Right ventricle myocardium inferior (tissue), 1 donor: Measurements from ENCODE around the gene IRF4. TPM values are rescaled to one million over a fixed set of nuclear protein-coding genes. Genes with fewer than 3 reads are reported as not detected.

ENCODE experiments used
- ATAC-seq: fragments of 200-7000 bp; cut with Tn5 transposase; one replicate; pipeline ENCODE4 v1.9.1; 2020; ENCODE audit warnings: mild to moderate bottlenecking, moderate library complexity
- DNase-seq: peaks from one replicate; pipeline ENCODE4 v3.0.0; 2021; ENCODE audit errors: missing footprints
- intact Hi-C: fragments of 100-400 bp; cut with DNase I; formaldehyde crosslinking; loops from one replicate; pipeline ENCODE4 v1.11.0; 2022
- total RNA-seq: library from RNA; stranded (reverse); fragmentation: NEBNext Ultra II Directional; extraction: Animal tissue kit (Norgen Biotek cat#: 25700); gene quantifications from one replicate; pipeline ENCODE4 v1.2.1, GENCODE V29; 2021
- donor health status: DM: no; HTN: yes; CAD: no; lungs with severe emphysema.

IRF4 gene
- total RNA-seq, 1 donor from 2014 or later = 0.68 TPM

DNA sequence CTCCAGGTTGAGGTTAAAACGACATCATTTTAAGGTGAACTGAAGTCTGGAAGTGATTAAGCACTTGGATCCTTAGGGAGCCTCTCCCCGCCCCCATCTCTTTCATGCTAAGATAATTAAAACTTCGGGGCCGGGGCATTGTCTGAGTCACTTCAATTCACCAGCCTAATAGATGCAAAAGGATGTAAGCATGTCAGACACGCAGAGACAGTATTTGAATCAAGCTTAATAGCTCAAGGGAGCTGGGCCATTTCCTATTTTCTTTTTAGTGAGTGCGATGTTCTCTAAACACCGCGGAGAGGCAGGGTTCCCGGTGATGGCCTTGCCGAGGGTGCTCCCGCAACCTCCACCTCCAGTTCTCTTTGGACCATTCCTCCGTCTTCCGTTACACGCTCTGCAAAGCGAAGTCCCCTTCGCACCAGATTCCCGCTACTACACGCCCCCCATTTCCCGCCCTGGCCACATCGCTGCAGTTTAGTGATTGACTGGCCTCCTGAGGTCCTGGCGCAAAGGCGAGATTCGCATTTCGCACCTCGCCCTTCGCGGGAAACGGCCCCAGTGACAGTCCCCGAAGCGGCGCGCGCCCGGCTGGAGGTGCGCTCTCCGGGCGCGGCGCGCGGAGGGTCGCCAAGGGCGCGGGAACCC lies 516 bp upstream of the IRF4 start:
- DNase-seq = no peak
- intact Hi-C loops = no loop called here
- peak; percentile 3 for ATAC-seq

- ATAC-seq (no peak), DNase-seq (peak; percentile 65)
- intact Hi-C loops = no loop called here
Observed at GRCh38 chr6:392441-393390, 1.2 kb downstream of the IRF4 start.

DNA sequence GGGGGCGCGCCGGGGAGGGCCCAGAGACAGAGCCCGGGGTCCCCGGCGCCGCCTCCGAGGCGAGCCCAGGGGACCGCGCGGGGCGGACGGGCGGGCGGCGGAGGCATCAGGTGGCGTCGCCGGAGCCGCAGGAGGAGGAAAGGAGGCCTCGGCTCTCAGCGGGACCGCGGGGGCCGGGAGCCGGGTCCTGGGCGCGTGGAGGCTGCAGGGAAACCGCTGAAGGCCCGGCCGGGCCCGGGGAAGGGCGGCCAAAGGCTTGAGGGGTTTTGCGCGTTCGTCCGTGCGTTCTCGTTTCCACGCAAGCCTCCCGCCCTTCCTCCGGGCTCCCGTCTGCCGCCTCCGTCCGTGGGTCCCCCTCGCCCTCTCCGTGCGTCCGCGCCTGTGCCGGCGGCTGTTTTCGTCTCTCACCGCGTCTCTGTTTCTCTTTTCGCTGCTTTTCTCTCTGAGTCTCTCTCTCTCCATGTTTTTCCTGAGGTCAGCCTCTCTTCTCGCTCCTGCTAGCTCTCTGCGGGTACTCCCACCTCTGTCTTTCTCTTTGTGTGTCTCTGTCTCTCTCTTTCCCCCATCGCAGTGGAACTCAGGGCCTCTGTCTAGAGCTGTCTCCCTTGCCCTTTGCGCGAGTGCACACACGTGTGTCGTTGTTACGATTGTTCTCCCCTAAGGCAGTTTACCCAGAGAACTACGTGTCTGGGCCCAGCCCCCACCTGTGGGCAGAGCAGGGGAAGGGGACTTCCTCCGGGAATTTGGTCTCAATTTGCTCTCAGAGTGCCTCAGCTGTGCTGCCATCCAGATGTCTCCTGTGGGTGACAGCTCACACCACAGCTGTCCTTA lies 2.1 kb downstream of the IRF4 start:
- ATAC-seq (no peak), DNase-seq (no peak)
- intact Hi-C loops = no loop called here

DNA sequence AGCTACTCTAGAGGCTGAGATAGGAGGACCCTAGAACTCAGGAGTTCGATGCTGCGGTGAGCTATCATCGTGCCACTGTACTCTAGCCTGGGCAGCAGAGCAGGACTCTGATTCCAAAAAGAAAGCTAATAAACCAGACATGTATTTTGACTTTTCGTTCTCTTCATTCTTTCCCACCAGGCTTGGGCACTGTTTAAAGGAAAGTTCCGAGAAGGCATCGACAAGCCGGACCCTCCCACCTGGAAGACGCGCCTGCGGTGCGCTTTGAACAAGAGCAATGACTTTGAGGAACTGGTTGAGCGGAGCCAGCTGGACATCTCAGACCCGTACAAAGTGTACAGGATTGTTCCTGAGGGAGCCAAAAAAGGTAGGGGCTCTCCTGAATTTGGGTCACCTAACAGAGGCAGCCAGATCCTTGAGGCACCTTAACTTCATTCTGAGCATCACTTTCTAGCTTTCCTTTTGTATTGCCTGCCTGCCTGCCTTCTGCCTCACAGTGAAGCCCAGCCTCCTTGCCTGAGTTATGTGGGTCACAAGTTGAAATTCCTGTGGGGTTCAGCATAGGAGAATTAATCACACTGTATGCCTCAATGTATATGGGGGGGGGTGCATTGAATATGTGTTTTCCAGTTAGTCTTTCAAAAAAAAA lies 3.2 kb downstream of the IRF4 start:
- intact Hi-C loops = no loop called here
- ATAC-seq (no peak), DNase-seq (no peak)

DNA sequence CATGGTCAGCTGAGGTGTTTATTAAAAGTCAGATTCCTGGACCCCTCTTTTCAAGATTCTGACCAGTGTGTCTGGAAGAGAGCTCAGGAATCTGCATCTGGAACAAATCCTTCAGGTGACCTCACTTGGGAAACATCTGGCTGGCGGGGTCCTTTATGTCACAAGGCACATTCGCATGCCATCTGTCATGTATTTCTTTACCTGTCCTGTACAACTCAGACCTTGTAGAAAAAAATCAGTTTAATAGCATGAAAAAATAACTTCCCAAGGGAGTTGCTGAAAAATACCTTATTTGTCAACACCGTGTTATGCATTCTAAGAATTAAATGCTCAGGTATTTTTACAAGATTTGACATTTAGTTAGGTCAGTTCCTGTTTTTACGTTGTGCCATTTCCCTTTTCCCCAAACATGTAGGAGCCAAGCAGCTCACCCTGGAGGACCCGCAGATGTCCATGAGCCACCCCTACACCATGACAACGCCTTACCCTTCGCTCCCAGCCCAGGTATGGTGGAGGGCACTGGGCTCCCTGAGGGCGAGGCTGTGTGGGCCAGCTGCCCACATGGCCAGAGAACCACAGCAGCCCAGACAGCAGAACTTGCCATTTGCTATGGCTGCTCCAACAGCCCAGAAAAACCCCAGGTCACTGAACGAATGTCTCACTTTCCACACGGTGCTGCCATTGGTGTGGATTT lies 4.0 kb downstream of the IRF4 start:
- intact Hi-C loops = no loop called here
- DNase-seq (no peak), ATAC-seq (no peak)

- ATAC-seq (no peak), DNase-seq (no peak)
- intact Hi-C loops = no loop called here
Observed at GRCh38 chr6:396126-396520, 4.6 kb downstream of the IRF4 start.

- ATAC-seq (no peak), DNase-seq (no peak)
- intact Hi-C loops = no loop called here
Observed at GRCh38 chr6:397056-397455, 5.5 kb downstream of the IRF4 start.

- DNase-seq (no peak), ATAC-seq (no peak)
- intact Hi-C loops = no loop called here
Observed at GRCh38 chr6:397604-398003, 6.1 kb downstream of the IRF4 start.

GRCh38 chr6:398065-398464 lies 6.5 kb downstream of the IRF4 start:
- DNase-seq (no peak), ATAC-seq (no peak)
- intact Hi-C loops = no loop called here

DNA sequence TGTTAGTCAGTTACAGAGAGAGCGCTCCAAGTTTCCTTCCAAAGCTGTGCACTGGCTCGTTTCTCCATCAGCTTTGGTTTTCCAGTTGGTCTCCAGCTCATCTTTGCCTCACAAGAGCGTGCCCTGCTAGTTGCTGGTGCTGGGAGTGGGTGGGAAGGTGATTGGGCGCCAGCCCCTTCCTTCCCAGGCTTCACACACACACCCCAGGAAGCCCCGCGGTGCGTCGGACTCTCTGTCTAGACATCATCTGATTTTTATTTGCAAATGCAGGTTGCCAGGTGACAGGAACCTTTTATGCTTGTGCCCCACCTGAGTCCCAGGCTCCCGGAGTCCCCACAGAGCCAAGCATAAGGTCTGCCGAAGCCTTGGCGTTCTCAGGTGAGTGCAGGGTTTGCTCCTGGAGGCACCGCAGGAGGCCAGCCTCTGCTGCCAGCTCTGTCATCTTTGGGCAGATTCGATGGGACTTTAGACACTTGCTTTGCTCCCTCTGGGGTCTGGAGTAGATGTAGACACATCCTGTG lies 7.1 kb downstream of the IRF4 start:
- ATAC-seq = no peak
- DNase-seq = no peak
- intact Hi-C loops = no loop called here

DNA sequence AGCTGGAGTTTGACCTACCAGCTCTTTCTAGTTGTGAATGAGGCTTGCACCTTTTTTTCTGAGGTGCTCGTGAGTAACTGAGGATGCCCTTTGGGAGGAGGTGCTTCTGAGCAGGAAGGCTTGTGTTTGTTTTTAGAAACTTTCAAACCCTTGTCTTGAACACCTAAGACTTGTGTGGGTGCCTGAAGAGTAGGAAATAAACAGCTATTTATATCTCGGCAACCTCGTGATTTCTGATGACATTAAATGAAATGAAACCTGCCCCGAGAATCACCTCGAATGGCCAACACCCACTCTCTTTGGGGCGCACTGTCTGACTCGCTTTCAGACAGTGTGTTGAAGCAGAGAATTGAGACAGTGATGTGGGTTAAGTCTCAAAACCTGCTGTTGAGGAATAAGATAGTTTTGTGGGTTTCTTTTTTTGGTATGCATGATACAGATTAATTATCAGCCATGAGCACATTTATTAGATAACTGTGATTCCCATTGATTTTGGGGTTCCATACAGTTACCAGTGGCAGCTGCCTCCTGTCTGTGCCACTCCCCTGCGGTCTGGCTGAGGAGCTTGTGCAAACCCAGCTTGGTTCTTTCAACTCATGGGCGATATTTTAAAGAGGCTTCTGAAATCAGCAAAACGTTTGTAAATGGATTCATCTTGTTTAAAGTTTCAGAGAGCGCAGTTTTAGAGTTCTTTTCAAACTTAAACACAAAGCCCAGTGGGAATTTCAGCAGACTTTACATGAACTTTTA lies 8.4 kb downstream of the IRF4 start:
- no peak for ATAC-seq
- no peak for DNase-seq
- intact Hi-C loops = no loop called here

DNA sequence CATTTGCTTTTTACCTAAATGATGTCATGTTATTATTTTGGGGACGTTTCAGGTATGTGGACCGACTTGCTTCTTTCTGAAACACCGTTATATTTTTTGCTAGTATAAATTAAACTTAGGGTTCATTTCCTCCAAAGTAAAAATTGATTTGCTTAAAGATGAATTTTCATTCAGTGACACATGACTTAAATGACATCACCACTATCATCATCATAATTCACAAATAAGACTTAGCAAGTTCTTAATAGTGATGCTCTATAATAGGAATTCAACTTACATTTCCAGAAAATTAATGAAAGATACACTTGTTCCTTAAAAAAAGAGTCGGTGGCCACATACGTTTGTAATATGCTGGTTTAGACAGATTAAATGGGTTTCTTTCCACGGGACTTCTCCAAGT lies 9.3 kb downstream of the IRF4 start:
- ATAC-seq (no peak), DNase-seq (no peak)
- intact Hi-C loops = no loop called here

GRCh38 chr6:401239-401993 lies 9.9 kb downstream of the IRF4 start:
- intact Hi-C loops = no loop called here
- DNase-seq (no peak), ATAC-seq (no peak)

DNA sequence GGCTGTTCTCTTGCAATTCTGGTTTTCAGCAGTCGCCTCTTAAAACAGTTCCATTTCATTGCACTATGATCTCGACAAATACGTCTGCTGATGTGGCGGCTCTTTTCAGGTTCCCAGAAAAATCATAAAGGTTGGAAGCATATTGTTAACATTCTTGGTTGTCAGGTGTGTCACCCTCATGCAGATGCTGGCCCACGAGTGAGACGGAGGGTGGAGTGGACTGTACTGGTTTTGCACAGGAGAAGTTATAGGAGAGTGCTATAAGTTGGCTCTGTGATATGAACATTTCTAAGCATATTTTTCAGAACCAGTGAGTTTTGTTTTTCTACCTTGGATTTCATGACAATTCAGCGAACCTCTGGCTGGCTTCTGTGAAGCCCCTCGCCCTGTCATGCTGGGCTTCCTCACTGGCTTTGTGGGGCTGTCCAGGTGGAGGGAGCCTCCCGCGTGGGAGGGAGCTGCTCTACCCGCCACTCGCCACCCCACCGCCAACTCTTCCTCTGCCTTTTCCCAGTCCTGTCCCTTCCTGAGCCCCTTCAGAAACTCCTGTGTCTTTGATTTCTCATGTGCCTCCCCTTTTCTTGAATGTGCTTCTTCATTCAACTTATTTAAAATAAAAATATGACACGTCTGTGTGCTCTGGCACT lies 10.6 kb downstream of the IRF4 start:
- intact Hi-C loops = no loop called here
- DNase-seq = no peak
- no peak for ATAC-seq

- ATAC-seq (no peak), DNase-seq (no peak)
- intact Hi-C loops = no loop called here
Observed at GRCh38 chr6:402901-403658, 11.5 kb downstream of the IRF4 start.
